Loucy (cell line): ENCODE data around the gene ECE2.

Experiments
- H2AFZ ChIP-seq: fragments of 200-600 bp; sonication (generic); 2 replicates; pipeline ENCODE4 v1.6.0; 2016; ENCODE audit warnings: antibody characterized with exemption, mild to moderate bottlenecking, low read length, moderate library complexity
- H3F3A ChIP-seq: fragments of 200-600 bp; 2 replicates; pipeline ENCODE4 v1.6.0; 2016; ENCODE audit warnings: antibody characterized with exemption, low read depth, mild to moderate bottlenecking
- H3K27me3 ChIP-seq: fragments of 200-600 bp; sonication (generic); 2 replicates; pipeline ENCODE4 v1.6.1; 2014; ENCODE audit warnings: low read length, mild to moderate bottlenecking; ENCODE audit not compliant: insufficient read depth, poor library complexity, severe bottlenecking
- H3K36me3 ChIP-seq: fragments of 200-600 bp; sonication (generic); 2 replicates; pipeline ENCODE4 v1.6.1; 2016; ENCODE audit warnings: low read length; ENCODE audit not compliant: insufficient read depth
- H3K4me1 ChIP-seq: fragments of 200-600 bp; sonication (generic); 2 replicates; pipeline ENCODE4 v1.5.1; 2014; ENCODE audit warnings: low read length, mild to moderate bottlenecking; ENCODE audit not compliant: insufficient read depth, poor library complexity, severe bottlenecking
- H3K4me2 ChIP-seq: fragments of 200-600 bp; sonication (generic); 2 replicates; pipeline ENCODE4 v1.6.0; 2014; ENCODE audit warnings: antibody characterized with exemption, low read length, low read depth, mild to moderate bottlenecking; ENCODE audit not compliant: poor library complexity, severe bottlenecking
- H3K4me3 ChIP-seq: fragments of 200-600 bp; sonication (generic); 2 replicates; pipeline ENCODE4 v1.5.1; 2014; ENCODE audit warnings: low read length, mild to moderate bottlenecking, mixed read lengths; ENCODE audit not compliant: poor library complexity, severe bottlenecking
- H3K79me2 ChIP-seq: fragments of 200-600 bp; sonication (generic); 2 replicates; pipeline ENCODE4 v1.6.1; 2014; ENCODE audit warnings: low read length; ENCODE audit not compliant: insufficient read depth
- H3K9ac ChIP-seq: fragments of 200-600 bp; sonication (generic); 2 replicates; pipeline ENCODE4 v1.6.0; 2014; ENCODE audit warnings: mild to moderate bottlenecking, low read depth, low read length, moderate library complexity; ENCODE audit not compliant: poor library complexity, severe bottlenecking
- H3K9me2 ChIP-seq: fragments of 200-600 bp; sonication (generic); replicated peaks from 2 replicates; pipeline ENCODE4 v1.6.1; 2016; ENCODE audit warnings: low read depth, low read length, mixed read lengths
- H3K9me3 ChIP-seq: fragments of 200-600 bp; sonication (generic); 2 replicates; pipeline ENCODE4 v1.6.1; 2014; ENCODE audit warnings: mild to moderate bottlenecking, antibody characterized with exemption, low read length, low read depth; ENCODE audit not compliant: insufficient read depth
- H4K20me1 ChIP-seq: fragments of 200-600 bp; sonication (generic); 2 replicates; pipeline ENCODE4 v1.6.0; 2014; ENCODE audit warnings: antibody characterized with exemption, low read length, mild to moderate bottlenecking; ENCODE audit not compliant: insufficient read depth, poor library complexity, severe bottlenecking
- CTCF ChIP-seq: fragments of 200-600 bp; sonication (generic); conservative IDR thresholded peaks from 2 replicates; pipeline ENCODE4 v1.5.1; 2014; ENCODE audit warnings: mild to moderate bottlenecking, antibody characterized with exemption, low read length
- EZH2phosphoT487 ChIP-seq: fragments of 200-600 bp; IDR thresholded peaks from 2 replicates; pipeline ENCODE4 v1.6.1; 2018; ENCODE audit warnings: antibody characterized with exemption, mild to moderate bottlenecking, moderate library complexity, borderline replicate concordance

The ECE2 gene

GRCh38 chr3:184241141-184241446 lies 34.7 kb upstream of the ECE2 start:
- no peaks in the 10 kb centered on the region for H3K9me3 ChIP-seq
- H3K9ac ChIP-seq, result no peak overlapping the region
- H3K9me2 ChIP-seq, result no peaks in the 10 kb centered on the region
- no peak overlapping the region for H3K4me2 ChIP-seq
- H3K36me3 ChIP-seq, result peaks cover 33% of the 10 kb centered on the region; the same call in 1 of the 2 replicates
- no peak overlapping the region for H2AFZ ChIP-seq
- H3K4me1 ChIP-seq, result no peaks in the 10 kb centered on the region
- no peaks in the 10 kb centered on the region for H3K27me3 ChIP-seq
- no peak for TF ChIP-seq EZH2phosphoT487
- TF ChIP-seq CTCF, result no peak
- H3K79me2 ChIP-seq, result no peaks in the 10 kb centered on the region
- H3K4me3 ChIP-seq, result no peak overlapping the region
- H4K20me1 ChIP-seq, result peaks cover 3% of the 10 kb centered on the region
- H3F3A ChIP-seq, result no peaks in the 10 kb centered on the region

- Histone ChIP-seq H3K27me3 (no peaks in the 10 kb centered on the region), H2AFZ (no peak overlapping the region), H3F3A (no peaks in the 10 kb centered on the region), H3K9me2 (no peaks in the 10 kb centered on the region), H4K20me1 (peaks cover 4% of the 10 kb centered on the region), H3K36me3 (peaks cover 33% of the 10 kb centered on the region; the same call in 1 of the 2 replicates), H3K9me3 (no peaks in the 10 kb centered on the region), H3K4me1 (no peaks in the 10 kb centered on the region), H3K4me3 (no peak overlapping the region), H3K79me2 (no peaks in the 10 kb centered on the region; the same call in 1 of the 2 replicates), H3K9ac (no peak overlapping the region), H3K4me2 (no peak overlapping the region)
- TF ChIP-seq CTCF, result peak; percentile 38; the same call in 1 of the 2 replicates
- TF ChIP-seq EZH2phosphoT487, result no peak
Observed at GRCh38 chr3:184241447-184242296, 34.1 kb upstream of the ECE2 start.

GRCh38 chr3:184242297-184242685 lies 33.5 kb upstream of the ECE2 start:
- H3K4me3 ChIP-seq, result no peak overlapping the region
- H4K20me1 ChIP-seq, result peaks cover 4% of the 10 kb centered on the region
- H2AFZ ChIP-seq, result no peak overlapping the region
- no peaks in the 10 kb centered on the region for H3F3A ChIP-seq
- no peak overlapping the region for H3K4me2 ChIP-seq
- no peaks in the 10 kb centered on the region for H3K4me1 ChIP-seq
- H3K36me3 ChIP-seq, result peaks cover 33% of the 10 kb centered on the region; the same call in 1 of the 2 replicates
- H3K9ac ChIP-seq, result no peak overlapping the region
- no peaks in the 10 kb centered on the region for H3K9me2 ChIP-seq
- no peaks in the 10 kb centered on the region for H3K9me3 ChIP-seq
- TF ChIP-seq CTCF (no peak), EZH2phosphoT487 (no peak)
- no peaks in the 10 kb centered on the region for H3K27me3 ChIP-seq
- peaks cover 5% of the 10 kb centered on the region; the same call in 1 of the 2 replicates for H3K79me2 ChIP-seq
